GM23248 (cell line): ENCODE data around the gene BRAF. TPM values are rescaled to one million over a fixed set of nuclear protein-coding genes. Genes with fewer than 3 reads are reported as not detected.

Experiments used
- DNase-seq: peaks from one replicate; pipeline ENCODE4 v3.0.0-alpha.2; 2015
- H2AFZ ChIP-seq: fragments of 200-600 bp; sonication (generic); 2 replicates; pipeline ENCODE4 v1.6.1; 2016; ENCODE audit warnings: antibody characterized with exemption
- H3F3A ChIP-seq: fragments of 200-600 bp; sonication (generic); 2 replicates; pipeline ENCODE4 v1.6.1; 2016; ENCODE audit warnings: mild to moderate bottlenecking, antibody characterized with exemption, mixed run types; ENCODE audit not compliant: insufficient read depth
- H3K27ac ChIP-seq: fragments of 200-600 bp; sonication (generic); 2 replicates; pipeline ENCODE4 v1.5.1; 2016; ENCODE audit warnings: mild to moderate bottlenecking
- H3K27me3 ChIP-seq: fragments of 200-600 bp; sonication (generic); replicated peaks from 2 replicates; pipeline ENCODE4 v1.6.1; 2016; ENCODE audit warnings: mild to moderate bottlenecking; ENCODE audit not compliant: insufficient read depth
- H3K36me3 ChIP-seq: fragments of 200-600 bp; sonication (generic); 2 replicates; pipeline ENCODE4 v1.6.1; 2016; ENCODE audit warnings: low read depth, mild to moderate bottlenecking
- H3K4me1 ChIP-seq: fragments of 200-600 bp; sonication (generic); 2 replicates; pipeline ENCODE4 v1.6.1; 2016; ENCODE audit warnings: mild to moderate bottlenecking; ENCODE audit not compliant: insufficient read depth
- H3K4me2 ChIP-seq: fragments of 200-600 bp; sonication (generic); one replicate; pipeline ENCODE4 v1.6.1; 2016; ENCODE audit warnings: mild to moderate bottlenecking; ENCODE audit not compliant: unreplicated experiment
- H3K4me3 ChIP-seq: fragments of 200-600 bp; sonication (generic); 2 replicates; pipeline ENCODE4 v1.5.1; 2016; ENCODE audit warnings: mild to moderate bottlenecking
- H3K79me2 ChIP-seq: fragments of 200-600 bp; sonication (generic); 2 replicates; pipeline ENCODE4 v1.6.1; 2016; ENCODE audit warnings: mild to moderate bottlenecking; ENCODE audit not compliant: insufficient read depth
- H3K9ac ChIP-seq: fragments of 200-600 bp; sonication (generic); 2 replicates; pipeline ENCODE4 v1.6.1; 2016; ENCODE audit warnings: mild to moderate bottlenecking
- H3K9me2 ChIP-seq: fragments of 200-600 bp; sonication (generic); 2 replicates; pipeline ENCODE4 v1.6.1; 2016; ENCODE audit warnings: mixed run types, mild to moderate bottlenecking, moderate library complexity; ENCODE audit not compliant: insufficient read depth
- H3K9me3 ChIP-seq: fragments of 200-600 bp; sonication (generic); one replicate; pipeline ENCODE4 v1.6.1; 2017; ENCODE audit warnings: low read depth
- H4K20me1 ChIP-seq: fragments of 200-600 bp; sonication (generic); 2 replicates; pipeline ENCODE4 v1.6.0; 2016; ENCODE audit not compliant: insufficient read depth
- EZH2 ChIP-seq: fragments of 200-600 bp; sonication (generic); IDR thresholded peaks from 2 replicates; pipeline ENCODE4 v1.6.1; 2018; ENCODE audit warnings: antibody characterized with exemption, mild to moderate bottlenecking; ENCODE audit not compliant: insufficient read depth, poor library complexity, severe bottlenecking
- EZH2phosphoT487 ChIP-seq: fragments of 200-600 bp; sonication (generic); IDR thresholded peaks from 2 replicates; pipeline ENCODE4 v1.6.1; 2018; ENCODE audit warnings: antibody characterized with exemption, moderate library complexity, mild to moderate bottlenecking, low read depth; ENCODE audit not compliant: insufficient read depth
- WGBS, 2 experiments: methylation state at CpG; one replicate each; pipeline ENCODE4 v1.1.6; 2015 to 2017; ENCODE audit warnings: low lambda C conversion rate in 2 of 2, low coverage in 1 of 2; ENCODE audit errors: missing lambda C conversion rate in 2 of 2; 5-methylcytosine and 5-hydroxymethylcytosine counted together
- in situ Hi-C: fragments of 300-500 bp; cut with MboI; formaldehyde crosslinking; loops from 2 replicates; pipeline ENCODE4 v1.15.0; 2020
- polyA plus RNA-seq: library from polyadenylated mRNA; unstranded; fragments of >200 nt; fragmentation: Nextera tagmentation; extraction: Ambion mirVana; gene quantifications from 2 replicates; pipeline ENCODE4 v1.2.1, GENCODE V29; 2016
- total RNA-seq: library from RNA; depleted of rRNA; stranded (reverse); fragments of >200 nt; shearing (Covaris generic); gene quantifications from 2 replicates; pipeline ENCODE4 v1.2.3, GENCODE V29; 2014

The BRAF gene
- total and polyA plus RNA-seq, 2 experiments from 2014 or later: 5.8 to 11.0 TPM

- Histone ChIP-seq H4K20me1 (no peaks in the 10 kb centered on the region), H3K4me2 (no peak overlapping the region), H3K9me3 (no peaks in the 10 kb centered on the region), H3K79me2 (no peaks in the 10 kb centered on the region), H3K36me3 (no peaks in the 10 kb centered on the region), H3K4me1 (peaks cover 6% of the 10 kb centered on the region; the same call in 1 of the 2 replicates), H2AFZ (no peak overlapping the region), H3F3A (peaks cover 5% of the 10 kb centered on the region; the same call in 1 of the 2 replicates), H3K27ac (no peak overlapping the region), H3K27me3 (no peaks in the 10 kb centered on the region), H3K4me3 (no peak overlapping the region), H3K9ac (no peak overlapping the region), H3K9me2 (no peaks in the 10 kb centered on the region)
- no peak for TF ChIP-seq EZH2
- TF ChIP-seq EZH2phosphoT487: no peak
- DNase-seq: no peak
- in situ Hi-C loops: no loop called here
- 83 to 85% methylated on average over 12 of the region's 12 CpGs for WGBS, 2 experiments
Observed at GRCh38 chr7:140691376-140692045, 233.2 kb downstream of the BRAF start.

DNA sequence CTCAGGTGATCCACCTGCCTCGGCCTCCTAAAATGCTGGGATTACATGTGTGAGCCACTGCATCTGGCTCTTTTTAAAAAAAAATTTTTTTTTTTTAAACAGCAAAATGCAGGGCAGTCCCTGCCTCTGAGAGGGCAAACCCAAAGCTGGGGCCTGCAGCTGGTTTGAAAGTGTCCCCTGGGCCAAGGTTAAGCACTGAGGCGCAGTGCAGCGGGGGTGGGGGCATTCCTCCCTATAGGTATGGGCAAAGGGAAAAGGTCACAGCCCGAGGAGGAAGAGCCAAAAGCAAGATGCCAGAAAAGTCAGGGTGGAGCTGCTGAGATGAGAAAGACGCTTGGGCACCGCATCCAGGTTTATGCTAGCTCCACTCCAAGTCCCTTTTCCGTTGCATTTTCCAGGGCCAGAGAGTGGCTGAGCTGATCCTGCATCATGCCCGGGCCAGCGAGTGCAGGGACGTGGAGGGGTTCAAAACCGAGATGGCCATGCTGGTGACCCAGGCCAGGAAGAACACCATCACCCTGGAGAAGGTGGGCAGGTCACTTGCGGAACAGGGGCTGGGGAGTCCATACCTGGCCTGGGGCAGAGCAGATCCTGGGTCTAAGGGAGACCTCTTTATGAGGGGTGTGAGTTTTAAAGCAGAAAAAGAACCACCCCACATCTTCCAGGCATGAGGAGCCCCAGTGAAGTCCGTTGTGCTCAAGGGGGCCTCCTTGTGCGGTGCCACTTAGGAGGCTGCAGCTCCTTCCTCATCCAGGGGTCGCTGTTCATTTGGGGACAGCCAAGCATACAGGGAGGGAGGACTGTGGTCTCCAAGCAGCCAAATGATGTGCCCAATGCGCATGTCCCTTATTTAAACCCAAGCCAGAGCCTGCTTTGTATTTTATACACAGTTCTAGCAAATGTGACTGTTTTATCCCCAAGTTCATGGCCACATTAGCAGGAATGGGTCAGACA is 235.3 kb downstream of the BRAF start:
- no peak for DNase-seq
- Histone ChIP-seq H2AFZ (no peak overlapping the region), H3K9me2 (no peaks in the 10 kb centered on the region), H3K79me2 (no peaks in the 10 kb centered on the region), H3K4me2 (no peak overlapping the region), H3F3A (no peaks in the 10 kb centered on the region), H4K20me1 (no peaks in the 10 kb centered on the region), H3K27ac (no peak overlapping the region), H3K9ac (no peak overlapping the region), H3K4me3 (no peak overlapping the region), H3K4me1 (no peaks in the 10 kb centered on the region), H3K36me3 (no peaks in the 10 kb centered on the region), H3K9me3 (no peaks in the 10 kb centered on the region), H3K27me3 (no peaks in the 10 kb centered on the region)
- in situ Hi-C loops: no loop called here
- TF ChIP-seq EZH2phosphoT487 (no peak), EZH2 (no peak)
- WGBS, 2 experiments: 84 to 86% methylated on average over 16 of the region's 16 CpGs

GRCh38 chr7:140688341-140688740 is 236.4 kb downstream of the BRAF start:
- Histone ChIP-seq H3K27ac (no peak overlapping the region), H3K4me2 (no peak overlapping the region), H2AFZ (no peak overlapping the region), H3K36me3 (no peaks in the 10 kb centered on the region), H3K9me3 (no peaks in the 10 kb centered on the region), H3K79me2 (no peaks in the 10 kb centered on the region), H3K9ac (no peak overlapping the region), H3K4me1 (no peaks in the 10 kb centered on the region), H3K4me3 (no peak overlapping the region), H3F3A (no peaks in the 10 kb centered on the region), H3K27me3 (no peaks in the 10 kb centered on the region), H3K9me2 (no peaks in the 10 kb centered on the region), H4K20me1 (no peaks in the 10 kb centered on the region)
- TF ChIP-seq EZH2 (no peak), EZH2phosphoT487 (no peak)
- 93% methylated on average over 6 of the region's 6 CpGs for WGBS, 2 experiments
- no peak for DNase-seq
- in situ Hi-C loops: no loop called here

GRCh38 chr7:140686921-140687320 is 237.8 kb downstream of the BRAF start:
- in situ Hi-C loops: no loop called here
- H3K4me1 ChIP-seq: no peaks in the 10 kb centered on the region

More at GRCh38 chr7:140686921-140687320, 237.8 kb downstream of the BRAF start:
- Histone ChIP-seq H3K27ac (no peak overlapping the region), H3K4me2 (no peak overlapping the region), H3K9me3 (no peaks in the 10 kb centered on the region), H3K9me2 (no peaks in the 10 kb centered on the region), H3F3A (no peaks in the 10 kb centered on the region), H3K27me3 (no peaks in the 10 kb centered on the region), H3K79me2 (no peaks in the 10 kb centered on the region), H2AFZ (no peak overlapping the region), H3K9ac (no peak overlapping the region), H3K4me3 (no peak overlapping the region), H3K36me3 (no peaks in the 10 kb centered on the region), H4K20me1 (no peaks in the 10 kb centered on the region)
- no peak for DNase-seq
- TF ChIP-seq EZH2: no peak
- no peak for TF ChIP-seq EZH2phosphoT487
- WGBS, 2 experiments: 93 to 97% methylated on average over 11 of the region's 11 CpGs
